Right atrium auricular region (tissue), 2 donors: ENCODE data around the gene MORN5. TPM values are rescaled to one million over a fixed set of nuclear protein-coding genes. Genes with fewer than 3 reads are reported as not detected.
"Not testable (repeated sequence)": the region's sequence is repeated elsewhere in the genome, so short reads cannot be mapped to it uniquely, and the experiment has no call there.

ENCODE experiments used
- DNase-seq: peaks from one replicate; pipeline ENCODE4 v3.0.0-alpha.2; 2019; ENCODE audit warnings: low spot score
- H3K27ac ChIP-seq, 2 donors: fragments of 200-600 bp; sonication (generic); 1 replicate in 1 of 2; 2 replicates in 1 of 2; pipeline ENCODE4 v1.5.1; 2016 to 2019
- H3K27me3 ChIP-seq, 2 donors: fragments of 200-600 bp; sonication (generic); one replicate each; pipeline versions ENCODE4 v1.5.1 to v1.6.0; 2017 to 2019
- H3K36me3 ChIP-seq: fragments of 200-600 bp; sonication (generic); one replicate; pipeline ENCODE4 v1.5.1; 2016
- H3K4me1 ChIP-seq, 2 donors: fragments of 200-600 bp; sonication (generic); one replicate each; pipeline versions ENCODE4 v1.5.1 to v1.6.0; 2017 to 2019
- H3K4me3 ChIP-seq, 2 donors: fragments of 200-600 bp; sonication (generic); 1 replicate in 1 of 2; 2 replicates in 1 of 2; pipeline ENCODE4 v1.5.1; 2017 to 2019; ENCODE audit warnings: mild to moderate bottlenecking in 1 of 2, moderate library complexity in 1 of 2
- H3K9me3 ChIP-seq, 2 donors: fragments of 200-600 bp; sonication (generic); one replicate each; pipeline ENCODE4 v1.5.1; 2019
- CTCF ChIP-seq, 2 donors: fragments of 200-600 bp; sonication (generic); IDR thresholded peaks; one replicate each; pipeline ENCODE4 v1.5.1; 2019; ENCODE audit warnings: antibody characterized with exemption in 2 of 2
- total RNA-seq, 2 donors: library from RNA; depleted of rRNA; stranded (reverse); fragments of >200 nt; gene quantifications; one replicate each; pipeline ENCODE4 v1.1.0, GENCODE V29; 2016

MORN5 gene
- total RNA-seq, 2 donors from 2014 or later: not detected

GRCh38 chr9:122115176-122116035, 44.3 kb upstream of the MORN5 start:
- H3K4me1 ChIP-seq: no peaks in the 10 kb centered on the region
- no peaks in the 10 kb centered on the region for H3K9me3 ChIP-seq
- H3K4me3 ChIP-seq: no peak overlapping the region
- H3K27ac ChIP-seq: no peak overlapping the region
- no peak for DNase-seq
- no peaks in the 10 kb centered on the region for H3K36me3 ChIP-seq
- TF ChIP-seq CTCF (IDR thresholded peaks at IDR 0.05): no peak
- no peaks in the 10 kb centered on the region for H3K27me3 ChIP-seq

- DNase-seq: no peak
- no peaks in the 10 kb centered on the region for H3K36me3 ChIP-seq
Measured at GRCh38 chr9:122116040-122116439, 43.7 kb upstream of the MORN5 start.

GRCh38 chr9:122116448-122117173, 43.1 kb upstream of the MORN5 start:
- TF ChIP-seq CTCF (IDR thresholded peaks at IDR 0.05): no peak
- DNase-seq: no peak
- H3K36me3 ChIP-seq: no peaks in the 10 kb centered on the region
- H3K4me1 ChIP-seq: no peaks in the 10 kb centered on the region
- no peak overlapping the region for H3K4me3 ChIP-seq
- H3K27me3 ChIP-seq: no peaks in the 10 kb centered on the region
- no peaks in the 10 kb centered on the region for H3K9me3 ChIP-seq
- no peak overlapping the region for H3K27ac ChIP-seq

More at GRCh38 chr9:122116040-122116439, 43.7 kb upstream of the MORN5 start:
- no peak for TF ChIP-seq CTCF (IDR thresholded peaks at IDR 0.05)
- Histone ChIP-seq H3K27ac (no peak overlapping the region), H3K9me3 (no peaks in the 10 kb centered on the region), H3K4me1 (no peaks in the 10 kb centered on the region), H3K4me3 (no peak overlapping the region), H3K27me3 (no peaks in the 10 kb centered on the region)

GRCh38 chr9:122117241-122117640, 42.5 kb upstream of the MORN5 start:
- not testable (repeated sequence) for H3K36me3 ChIP-seq, DNase-seq, H3K4me1 ChIP-seq, H3K9me3 ChIP-seq, H3K27ac ChIP-seq, H3K27me3 ChIP-seq, H3K4me3 ChIP-seq

- H3K36me3 ChIP-seq: no peaks in the 10 kb centered on the region
- H3K4me3 ChIP-seq: no peak overlapping the region
- no peak for DNase-seq
- no peaks in the 10 kb centered on the region for H3K9me3 ChIP-seq
- TF ChIP-seq CTCF (IDR thresholded peaks at IDR 0.05): no peak
- H3K27me3 ChIP-seq: no peaks in the 10 kb centered on the region
- no peak overlapping the region for H3K27ac ChIP-seq
- peaks cover 0 to 3% of the 10 kb centered on the region in 2 donors for H3K4me1 ChIP-seq
Measured at GRCh38 chr9:122118343-122119165, 41.2 kb upstream of the MORN5 start.

GRCh38 chr9:122119166-122119521, 40.6 kb upstream of the MORN5 start:
- H3K9me3 ChIP-seq: no peaks in the 10 kb centered on the region
- peaks cover 0 to 3% of the 10 kb centered on the region in 2 donors for H3K4me1 ChIP-seq
- H3K36me3 ChIP-seq: no peaks in the 10 kb centered on the region
- DNase-seq: no peak
- no peaks in the 10 kb centered on the region for H3K27me3 ChIP-seq
- no peak overlapping the region for H3K27ac ChIP-seq
- no peak overlapping the region for H3K4me3 ChIP-seq
- TF ChIP-seq CTCF (IDR thresholded peaks at IDR 0.05): no peak
